Epithelial cell of proximal tubule (primary cell): ENCODE results near the gene FAAH. TPM values are rescaled to one million over a fixed set of nuclear protein-coding genes. Genes with fewer than 3 reads are reported as not detected.

Experiments used
- DNase-seq: peaks from one replicate; pipeline ENCODE4 v3.0.0-alpha.2; 2011; ENCODE audit warnings: low read depth
- H3K4me3 ChIP-seq: 2 replicates; pipeline ENCODE4 v1.5.1; 2011; ENCODE audit warnings: low read depth, mild to moderate bottlenecking, low read length
- total RNA-seq: library from RNA; depleted of rRNA; stranded (reverse); fragments of >200 nt; gene quantifications from 2 replicates; pipeline ENCODE4 v1.2.3, GENCODE V29; 2015
- TF ChIP-seq, protein P1 (sequence below): conservative IDR thresholded peaks from 2 replicates; pipeline ENCODE4 v1.5.1; 2012; ENCODE audit warnings: low read depth, mild to moderate bottlenecking, low read length

Gene FAAH
- total RNA-seq, 1 donor from 2014 or later: 12.8 TPM

DNA sequence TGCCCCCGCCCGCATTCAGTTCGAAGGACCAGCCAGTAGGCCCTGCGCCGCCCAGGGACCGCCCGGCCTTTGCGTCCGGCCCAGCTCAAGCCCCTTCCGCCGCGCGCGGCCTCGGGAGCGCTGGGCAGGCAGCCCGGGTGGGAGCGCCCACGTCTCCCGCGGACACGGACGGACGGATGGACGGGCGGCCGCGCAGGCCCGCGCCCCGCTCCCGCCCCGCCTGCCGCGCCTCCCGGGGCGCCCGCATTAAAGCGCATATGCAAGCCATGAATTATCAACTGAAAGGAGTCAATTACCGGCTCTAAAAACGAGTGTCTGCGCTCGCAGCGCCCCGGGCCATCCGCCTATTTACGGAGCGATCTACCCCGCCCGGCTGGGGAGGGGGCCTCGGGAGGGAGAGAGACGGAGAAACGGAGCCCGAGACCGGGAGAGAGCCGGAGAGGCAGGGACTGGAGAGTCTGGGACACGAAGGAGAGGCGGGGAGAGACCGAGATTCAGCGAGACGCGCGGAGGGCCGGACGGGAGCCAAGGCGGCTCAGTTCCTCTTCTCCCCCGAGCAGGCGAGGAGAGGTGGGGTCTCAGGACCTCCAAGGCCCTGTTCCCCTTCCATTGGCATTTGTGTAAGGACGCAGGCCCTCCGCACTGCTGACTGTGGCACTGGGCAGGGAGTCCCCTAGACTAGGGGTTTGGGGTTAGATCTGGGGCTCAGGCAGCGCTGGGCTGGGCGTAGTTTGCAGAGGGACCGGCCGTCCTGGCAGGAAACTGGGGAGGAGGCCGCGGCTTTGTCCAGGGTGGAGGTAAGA, 54.2 kb downstream of the FAAH start:
- DNase-seq: no peak
- no peak overlapping the region for H3K4me3 ChIP-seq
- TF ChIP-seq, protein P1, sequence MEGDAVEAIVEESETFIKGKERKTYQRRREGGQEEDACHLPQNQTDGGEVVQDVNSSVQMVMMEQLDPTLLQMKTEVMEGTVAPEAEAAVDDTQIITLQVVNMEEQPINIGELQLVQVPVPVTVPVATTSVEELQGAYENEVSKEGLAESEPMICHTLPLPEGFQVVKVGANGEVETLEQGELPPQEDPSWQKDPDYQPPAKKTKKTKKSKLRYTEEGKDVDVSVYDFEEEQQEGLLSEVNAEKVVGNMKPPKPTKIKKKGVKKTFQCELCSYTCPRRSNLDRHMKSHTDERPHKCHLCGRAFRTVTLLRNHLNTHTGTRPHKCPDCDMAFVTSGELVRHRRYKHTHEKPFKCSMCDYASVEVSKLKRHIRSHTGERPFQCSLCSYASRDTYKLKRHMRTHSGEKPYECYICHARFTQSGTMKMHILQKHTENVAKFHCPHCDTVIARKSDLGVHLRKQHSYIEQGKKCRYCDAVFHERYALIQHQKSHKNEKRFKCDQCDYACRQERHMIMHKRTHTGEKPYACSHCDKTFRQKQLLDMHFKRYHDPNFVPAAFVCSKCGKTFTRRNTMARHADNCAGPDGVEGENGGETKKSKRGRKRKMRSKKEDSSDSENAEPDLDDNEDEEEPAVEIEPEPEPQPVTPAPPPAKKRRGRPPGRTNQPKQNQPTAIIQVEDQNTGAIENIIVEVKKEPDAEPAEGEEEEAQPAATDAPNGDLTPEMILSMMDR: no peak

GRCh38 chr1:46449223-46450159, 55.4 kb downstream of the FAAH start:
- TF ChIP-seq, protein P1: no peak
- H3K4me3 ChIP-seq: no peak overlapping the region
- no peak for DNase-seq

GRCh38 chr1:46450160-46450517, 56.0 kb downstream of the FAAH start:
- DNase-seq: no peak
- TF ChIP-seq, protein P1: no peak
- H3K4me3 ChIP-seq: no peak overlapping the region

GRCh38 chr1:46451948-46452930, 58.1 kb downstream of the FAAH start:
- TF ChIP-seq, protein P1: no peak
- no peak overlapping the region for H3K4me3 ChIP-seq
- DNase-seq: no peak

- no peak overlapping the region for H3K4me3 ChIP-seq
- no peak for DNase-seq
- TF ChIP-seq, protein P1: no peak
Measured at GRCh38 chr1:46452931-46453325, 58.8 kb downstream of the FAAH start.

DNA sequence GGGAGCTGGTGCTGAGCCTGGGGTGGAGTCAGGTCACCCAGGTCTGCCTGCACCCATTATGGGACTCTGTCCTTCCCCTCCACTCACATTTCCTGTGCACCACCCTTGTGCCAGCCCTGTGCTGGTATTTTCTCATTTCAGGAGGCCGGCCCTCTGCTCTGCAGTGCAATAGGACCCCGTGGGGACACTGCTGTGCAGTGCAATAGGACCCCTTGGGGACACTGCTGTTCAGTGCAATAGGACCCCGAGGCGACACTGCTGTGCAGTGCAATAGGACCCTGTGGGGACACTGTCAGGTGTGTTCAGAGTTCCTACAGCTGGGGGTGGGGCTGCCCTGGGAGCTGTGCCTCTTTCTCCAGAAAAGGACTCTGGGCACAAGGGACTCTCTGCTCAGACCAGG, 59.3 kb downstream of the FAAH start:
- no peak for DNase-seq
- H3K4me3 ChIP-seq: no peak overlapping the region
- TF ChIP-seq, protein P1: no peak
